IPS-NIHi11 (cell line): ENCODE measurements around the gene SLC6A9.

Experiments used
- DNase-seq: peaks from one replicate; pipeline ENCODE4 v3.0.0; 2012; ENCODE audit warnings: mixed read lengths, low spot score

The SLC6A9 gene

DNA sequence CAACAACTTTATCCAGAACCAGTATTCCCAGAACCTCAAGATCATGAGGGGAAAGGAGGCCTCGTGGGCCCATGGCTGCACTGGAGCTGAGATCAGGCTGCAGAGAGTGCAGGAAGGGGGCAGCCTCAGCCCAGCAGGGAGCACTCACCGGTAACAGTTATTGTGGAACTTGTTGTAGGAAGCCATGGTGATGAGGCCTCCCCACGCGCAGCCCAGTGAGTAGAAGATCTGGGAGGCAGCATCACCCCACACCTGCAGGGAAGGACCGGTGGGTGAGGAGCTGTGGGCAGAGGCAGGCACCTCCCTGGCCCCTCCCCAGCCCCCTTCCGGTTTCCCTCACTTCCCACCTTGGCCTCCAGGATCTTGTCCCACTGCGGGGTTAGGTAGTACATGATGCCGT is 29.1 kb downstream of the SLC6A9 start:
- no peak for DNase-seq

DNA sequence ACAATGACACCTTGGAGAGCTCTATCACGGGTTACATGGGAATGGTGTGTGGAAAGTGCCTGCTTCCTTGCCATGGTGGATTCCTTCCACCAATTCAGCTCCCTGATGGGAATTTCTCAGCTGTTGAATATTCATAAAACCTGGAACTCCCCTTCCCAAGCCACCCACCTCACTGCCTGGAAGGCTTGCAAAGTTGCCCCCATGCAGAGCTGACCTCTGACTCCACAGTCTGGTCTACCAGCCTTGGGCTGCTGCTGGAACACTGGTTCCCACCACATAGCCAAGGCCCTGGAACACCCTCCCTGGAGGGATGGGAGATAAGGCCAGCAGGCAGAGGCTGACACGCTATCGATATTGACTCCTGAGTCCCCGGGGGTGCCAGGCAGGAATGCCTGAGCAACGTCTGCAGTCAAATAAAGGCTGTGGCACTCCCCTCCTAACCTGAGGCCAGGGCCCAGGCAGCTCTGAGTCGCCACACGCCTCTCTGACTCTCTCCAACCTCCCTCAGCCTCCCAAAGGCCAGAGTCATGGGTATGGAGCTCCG is 31.1 kb downstream of the SLC6A9 start:
- no peak for DNase-seq

DNA sequence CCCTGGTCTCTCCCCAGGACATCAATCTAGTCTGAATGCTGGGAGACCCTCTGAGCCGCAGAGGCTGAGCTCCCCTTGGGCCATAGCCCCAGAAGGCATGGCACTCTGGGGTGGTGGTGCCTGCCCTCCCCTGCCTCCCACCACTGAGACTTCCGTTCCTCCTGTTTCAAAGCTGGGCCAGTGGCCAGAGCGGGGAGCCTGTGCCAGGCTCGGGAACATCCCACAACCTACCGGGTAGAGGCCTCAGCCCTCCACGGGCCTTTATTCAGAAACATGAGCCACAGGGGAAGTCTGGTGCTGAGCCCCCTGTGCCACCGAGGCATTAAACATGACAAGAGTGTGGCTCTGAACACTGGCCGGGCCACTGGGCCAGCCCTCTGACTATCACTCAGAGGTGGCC is 31.8 kb downstream of the SLC6A9 start:
- DNase-seq = no peak

DNA sequence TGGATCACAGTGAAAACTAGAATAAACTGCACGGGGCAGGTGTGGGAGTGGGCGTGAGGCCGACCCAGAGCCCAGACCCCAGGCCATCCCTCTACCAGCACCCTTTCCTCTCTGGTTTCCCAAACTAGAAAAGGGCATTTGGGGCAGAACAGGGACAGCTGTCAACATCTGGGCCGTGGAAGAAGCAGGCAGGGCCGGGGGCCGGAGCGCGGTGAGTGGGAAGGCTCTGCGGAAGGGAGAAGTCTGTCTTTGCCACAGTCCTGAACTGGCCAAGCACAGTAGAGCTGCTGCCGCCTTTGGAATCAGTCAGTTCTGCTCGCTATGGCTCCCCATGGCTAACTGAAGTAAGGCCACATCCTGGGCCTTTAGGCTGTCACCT is 33.3 kb downstream of the SLC6A9 start:
- no peak for DNase-seq

DNA sequence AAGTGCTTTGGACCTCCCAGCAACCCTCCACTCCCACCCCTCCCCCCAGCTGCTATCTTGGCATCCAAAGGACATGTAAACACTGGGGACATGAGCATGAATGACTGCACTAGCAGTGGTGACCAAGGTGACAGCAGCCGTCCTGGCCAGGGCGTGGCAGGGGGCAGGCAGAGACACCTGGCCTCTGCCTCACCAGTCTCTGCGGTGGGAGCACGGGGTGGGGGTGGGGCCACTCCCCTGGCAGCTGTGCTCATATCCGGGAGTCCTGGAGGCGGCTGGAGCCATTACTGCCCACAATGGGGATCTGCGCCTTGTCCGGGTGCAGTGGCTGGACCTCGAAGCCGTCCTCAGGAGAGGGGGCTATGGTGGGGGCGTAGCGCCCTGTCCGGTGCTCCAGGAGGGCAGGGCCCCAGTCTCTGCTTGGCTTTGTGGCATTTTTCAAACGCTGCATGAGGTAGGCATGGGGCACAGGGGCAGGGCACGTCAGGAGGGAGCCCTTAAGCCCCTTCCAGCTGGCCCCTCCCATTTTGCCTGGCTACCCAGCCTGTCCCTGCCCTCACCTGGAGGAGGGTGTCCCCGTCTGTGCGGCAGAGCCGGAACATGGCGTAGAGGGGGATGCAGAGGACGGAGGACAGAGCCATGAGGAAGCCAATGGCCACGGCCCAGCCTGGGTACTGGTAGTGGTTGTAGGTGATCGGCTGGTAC is 33.8 kb downstream of the SLC6A9 start:
- no peak for DNase-seq

DNA sequence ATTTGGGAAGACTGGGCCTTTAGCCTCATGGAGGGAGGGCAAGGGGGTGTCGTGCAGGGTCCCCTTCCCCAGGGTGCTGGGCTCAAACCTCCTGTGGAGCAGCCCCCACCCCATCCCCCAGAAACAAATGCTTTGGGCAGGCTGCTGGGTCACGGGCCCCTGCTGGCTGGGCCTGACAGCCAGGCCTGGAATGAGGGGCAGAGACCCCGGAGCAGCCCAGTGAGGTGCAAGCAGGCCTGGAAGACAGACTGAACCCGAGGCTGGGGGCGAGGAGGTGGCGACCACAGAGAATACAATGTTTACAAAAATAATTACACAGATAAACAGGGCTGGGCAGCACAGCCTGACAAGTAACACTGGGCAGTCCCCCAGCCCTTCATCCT is 34.5 kb downstream of the SLC6A9 start:
- DNase-seq = no peak

DNA sequence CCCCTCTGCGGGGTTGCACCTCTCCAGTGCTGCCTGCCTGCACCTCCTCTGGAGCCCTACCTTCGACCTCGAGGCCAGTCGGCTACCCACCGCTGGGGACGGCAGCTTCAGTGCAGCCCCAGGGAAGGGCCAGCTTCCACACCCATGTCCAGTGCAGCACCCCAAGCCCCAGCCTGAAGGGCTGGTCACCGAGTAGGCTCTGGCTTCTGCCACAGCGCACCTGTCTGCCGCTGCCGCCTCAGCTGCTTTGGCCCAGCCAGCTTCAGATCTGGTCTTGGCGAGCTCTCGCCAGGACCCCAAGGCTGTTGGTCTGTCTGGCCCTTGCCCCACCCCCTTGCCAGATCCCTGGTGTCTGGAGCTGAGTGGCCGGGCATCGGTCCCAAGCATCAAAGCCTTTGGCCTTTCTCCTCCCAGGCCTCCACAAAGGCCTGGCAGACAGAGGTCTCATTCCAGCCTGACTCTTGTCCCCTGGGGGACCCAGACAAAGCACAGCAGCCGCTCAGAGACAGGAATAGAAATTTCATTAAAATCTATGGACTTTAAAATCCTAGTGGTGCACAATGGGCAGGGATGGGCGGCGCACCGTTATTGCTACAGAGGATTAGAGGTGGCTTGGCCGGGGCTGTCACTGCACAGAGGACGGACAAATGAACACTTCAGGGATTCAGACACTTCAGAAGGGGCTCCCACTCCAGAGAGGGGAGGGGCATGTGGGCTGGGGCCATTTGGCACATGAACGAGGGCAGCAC is 35.1 kb downstream of the SLC6A9 start:
- no peak for DNase-seq

DNA sequence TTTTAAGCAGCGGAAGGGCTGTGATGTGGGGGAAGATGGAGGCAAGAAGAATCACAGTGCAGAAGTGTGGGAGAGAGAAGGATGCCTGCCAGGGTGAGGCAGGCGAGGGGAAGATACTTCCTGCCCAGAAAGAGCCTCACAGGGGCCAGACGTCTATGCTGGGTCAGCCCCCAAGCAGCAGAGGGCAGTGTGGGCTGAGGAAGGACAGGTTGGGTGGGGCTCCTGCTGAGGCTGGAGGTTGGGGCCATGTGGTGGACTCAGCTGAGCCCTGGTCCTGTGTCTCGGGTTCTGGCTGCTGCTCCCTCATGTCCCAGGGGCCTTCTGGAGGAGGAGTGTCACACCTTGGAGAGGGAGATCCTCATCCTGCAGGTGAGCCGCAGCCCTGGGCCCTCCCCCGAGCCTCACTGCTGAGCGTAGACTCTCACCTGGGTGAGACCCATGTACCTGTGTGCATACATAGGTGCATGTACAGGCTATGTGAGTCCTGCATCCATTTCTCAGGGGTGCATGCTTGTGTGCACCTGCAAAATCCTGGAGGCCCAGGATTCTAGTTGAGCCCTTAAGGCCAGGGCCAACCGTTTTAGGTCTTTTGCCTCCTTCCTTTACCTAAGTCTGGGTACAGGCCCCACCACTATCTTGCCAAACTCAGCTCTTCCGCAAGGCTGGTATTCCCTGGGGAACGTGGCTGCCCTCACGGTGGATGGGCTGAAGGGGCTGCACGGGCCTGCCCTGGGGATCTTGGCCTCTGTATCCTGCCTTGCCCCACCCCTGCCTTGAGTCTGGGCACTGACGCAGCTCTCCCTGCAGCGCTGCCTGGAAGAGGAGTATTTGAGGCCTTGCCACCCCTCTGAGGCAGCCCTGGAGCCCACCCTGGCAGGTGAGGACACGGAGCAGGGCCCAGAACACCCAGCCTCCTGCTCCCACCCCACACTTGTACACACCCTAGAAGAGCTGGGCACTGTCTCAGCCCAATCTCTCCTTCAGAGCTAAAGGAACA is 36.2 kb downstream of the SLC6A9 start:
- peak; percentile 74 for DNase-seq

DNA sequence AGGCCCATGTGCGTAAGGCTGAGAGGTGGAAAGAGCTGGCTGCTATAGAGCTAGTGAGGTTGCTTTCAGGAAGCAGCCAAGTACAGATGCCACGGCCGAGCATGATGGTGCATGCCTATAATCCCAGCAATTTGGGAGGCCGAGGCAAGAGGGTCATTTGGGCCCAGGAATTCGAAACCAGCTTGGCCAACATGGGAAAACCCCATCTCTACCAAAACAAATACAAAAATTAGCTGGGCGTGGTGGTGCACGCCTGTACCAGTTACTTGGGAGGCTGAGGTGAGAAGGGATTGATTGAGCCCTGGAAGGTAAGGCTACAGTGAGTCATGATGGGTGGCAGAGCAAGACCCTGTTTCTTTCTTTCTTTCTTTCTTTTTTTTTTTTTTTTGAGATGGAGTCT is 37.2 kb downstream of the SLC6A9 start:
- DNase-seq = no peak

DNA sequence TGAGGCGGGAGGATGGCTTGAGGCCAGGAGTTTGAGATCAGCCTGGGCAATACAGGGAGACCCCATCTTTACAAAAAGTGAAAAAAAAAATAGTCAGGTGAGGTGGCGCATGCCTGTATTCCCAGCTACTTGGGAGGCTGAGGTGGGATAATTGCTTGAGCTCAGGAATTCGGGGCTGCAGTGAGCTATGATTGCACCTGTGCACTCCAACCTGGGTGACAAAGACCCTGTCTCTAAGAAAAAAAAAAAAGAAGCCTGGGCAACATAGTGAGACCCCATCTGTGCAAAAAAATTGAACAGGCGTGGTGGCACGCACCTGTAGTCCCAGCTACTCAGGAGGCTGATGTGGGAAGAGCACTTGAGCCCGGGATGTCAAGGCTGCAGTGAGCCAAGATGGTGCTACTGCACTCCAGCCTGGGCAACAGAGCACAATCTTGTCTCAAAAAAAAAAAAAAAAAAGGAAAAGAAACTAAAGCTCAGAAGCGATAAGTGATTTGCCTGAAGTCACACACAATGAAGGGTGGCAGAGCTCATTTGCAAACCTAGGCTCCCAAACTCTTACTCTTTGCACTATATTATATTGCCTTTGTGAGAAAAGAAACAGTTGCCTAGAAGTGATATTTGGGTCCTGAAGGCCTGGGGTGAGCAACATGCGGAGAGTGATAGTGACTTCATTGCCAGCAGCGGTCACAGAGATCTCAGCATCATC is 37.9 kb downstream of the SLC6A9 start:
- no peak for DNase-seq

DNA sequence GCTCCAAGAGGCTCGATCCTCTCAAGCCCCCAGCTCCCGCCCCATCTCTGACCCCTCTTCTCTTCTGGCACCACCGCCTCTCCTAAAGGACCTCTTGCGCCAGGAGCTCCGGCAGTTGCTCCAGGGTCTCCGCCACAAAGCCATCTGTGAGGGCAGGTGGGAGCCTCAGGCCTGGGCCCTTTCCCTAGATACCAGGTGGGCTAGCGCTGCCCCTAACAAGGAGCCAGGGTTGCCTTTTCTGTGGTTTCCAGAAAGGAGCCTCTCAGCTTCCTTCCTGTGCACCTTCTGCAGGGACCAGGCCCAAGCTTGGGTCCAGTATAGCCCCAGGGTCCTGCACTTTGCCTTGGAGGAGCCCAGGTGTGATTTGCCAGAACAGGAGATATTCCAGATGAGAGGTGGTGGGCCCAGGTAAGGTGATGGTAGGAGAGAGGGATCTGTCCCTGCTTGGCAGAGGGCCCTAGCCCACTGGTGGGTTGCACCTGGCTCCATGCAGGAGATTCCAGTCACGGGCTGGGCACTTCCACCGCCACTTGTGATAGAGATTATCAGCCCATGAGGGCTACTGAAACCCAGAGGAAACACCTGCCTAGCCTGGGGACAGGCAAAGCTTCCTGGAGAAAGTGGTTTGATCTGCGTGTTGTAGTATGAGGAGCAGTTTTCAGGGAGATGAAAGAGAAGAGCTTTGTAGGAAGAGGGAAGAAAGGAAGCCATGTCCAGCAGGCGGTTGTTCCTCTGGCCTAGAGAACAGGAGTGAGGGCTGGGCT is 38.8 kb downstream of the SLC6A9 start:
- no peak for DNase-seq

DNA sequence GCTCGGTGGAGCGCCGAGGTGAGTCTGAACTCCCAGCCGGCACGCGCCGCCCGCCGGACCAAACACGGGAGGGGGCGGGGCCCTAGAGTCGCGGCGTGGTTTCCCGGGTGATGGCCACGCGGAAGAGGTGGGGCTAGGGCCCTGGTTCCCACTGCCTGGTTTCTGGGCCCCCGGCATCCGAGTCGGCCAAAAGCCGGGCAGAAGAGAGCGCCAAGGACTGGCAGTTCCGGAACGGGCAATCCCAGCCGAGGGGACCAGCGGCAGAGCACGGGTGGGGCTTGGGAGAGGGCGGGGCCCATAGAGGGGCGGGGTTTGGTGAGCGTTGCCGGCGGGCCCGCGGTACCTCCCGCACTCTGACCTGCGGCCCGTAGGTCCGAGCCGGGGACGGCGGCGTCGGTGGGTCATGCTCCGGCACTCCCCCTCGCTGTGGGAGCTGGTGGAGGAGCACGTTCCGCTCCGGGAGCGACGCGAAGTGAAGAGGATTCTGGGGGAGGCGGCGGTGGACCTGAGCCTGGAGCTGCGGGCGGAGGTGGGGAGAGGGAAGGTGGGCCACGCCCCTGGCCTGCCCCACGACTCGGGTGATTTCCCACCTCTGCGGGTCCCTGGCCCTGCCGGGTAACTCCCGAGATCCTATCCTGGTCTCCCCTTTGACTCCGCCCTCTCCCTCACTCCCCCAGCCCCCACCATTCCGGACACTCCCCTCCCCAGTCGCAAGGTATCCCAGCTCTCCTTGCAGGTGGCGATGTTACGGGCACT is 39.6 kb downstream of the SLC6A9 start, which contains the start of gene CCDC24:
TSS of gene CCDC24 (plus strand) at position 124 of the 756 bp plus-strand sequence. CDS start at position 404, 280 bp downstream.
- peak; percentile 88 for DNase-seq

DNA sequence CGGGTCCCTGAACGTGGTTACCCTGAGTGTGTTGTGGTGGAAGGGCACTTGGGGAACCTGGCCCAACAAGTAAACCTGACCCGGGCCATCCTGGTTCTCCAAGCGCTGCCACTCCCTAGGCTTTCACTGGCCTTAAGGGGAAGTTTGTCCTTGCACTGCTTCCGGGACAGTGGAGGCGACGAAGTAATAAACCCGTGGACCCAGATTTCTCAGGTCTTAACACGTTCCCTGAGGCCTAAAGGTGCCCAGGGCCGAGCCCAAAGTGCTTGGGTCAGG is 40.1 kb downstream of the SLC6A9 start:
- DNase-seq = no peak

DNA sequence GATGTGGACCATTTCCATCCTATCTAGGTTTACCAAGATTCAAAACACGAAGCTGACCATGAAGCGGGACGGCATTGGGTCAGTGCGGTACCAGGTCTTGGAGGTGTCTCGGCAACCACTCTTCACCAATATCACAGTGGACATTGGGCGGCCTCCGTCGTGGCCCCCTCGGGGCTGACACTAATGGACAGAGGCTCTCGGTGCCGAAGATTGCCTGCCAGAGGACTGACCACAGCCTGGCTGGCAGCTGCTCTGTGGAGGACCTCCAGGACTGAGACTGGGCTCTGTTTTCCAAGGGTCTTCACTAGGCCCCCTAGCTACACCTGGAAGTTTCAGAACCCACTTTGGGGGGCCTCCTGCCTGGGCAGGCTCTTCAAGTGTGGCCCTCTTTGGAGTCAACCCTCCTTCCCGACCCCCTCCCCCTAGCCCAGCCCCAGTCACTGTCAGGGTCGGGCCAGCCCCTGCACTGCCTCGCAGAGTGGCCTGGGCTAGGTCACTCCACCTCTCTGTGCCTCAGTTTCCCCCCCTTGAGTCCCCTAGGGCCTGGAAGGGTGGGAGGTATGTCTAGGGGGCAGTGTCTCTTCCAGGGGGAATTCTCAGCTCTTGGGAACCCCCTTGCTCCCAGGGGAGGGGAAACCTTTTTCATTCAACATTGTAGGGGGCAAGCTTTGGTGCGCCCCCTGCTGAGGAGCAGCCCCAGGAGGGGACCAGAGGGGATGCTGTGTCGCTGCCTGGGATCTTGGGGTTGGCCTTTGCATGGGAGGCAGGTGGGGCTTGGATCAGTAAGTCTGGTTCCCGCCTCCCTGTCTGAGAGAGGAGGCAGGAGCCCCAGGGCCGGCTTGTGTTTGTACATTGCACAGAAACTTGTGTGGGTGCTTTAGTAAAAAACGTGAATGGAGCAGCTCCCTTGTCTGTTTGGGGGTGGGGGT is 40.7 kb downstream of the SLC6A9 start:
- DNase-seq = no peak

DNA sequence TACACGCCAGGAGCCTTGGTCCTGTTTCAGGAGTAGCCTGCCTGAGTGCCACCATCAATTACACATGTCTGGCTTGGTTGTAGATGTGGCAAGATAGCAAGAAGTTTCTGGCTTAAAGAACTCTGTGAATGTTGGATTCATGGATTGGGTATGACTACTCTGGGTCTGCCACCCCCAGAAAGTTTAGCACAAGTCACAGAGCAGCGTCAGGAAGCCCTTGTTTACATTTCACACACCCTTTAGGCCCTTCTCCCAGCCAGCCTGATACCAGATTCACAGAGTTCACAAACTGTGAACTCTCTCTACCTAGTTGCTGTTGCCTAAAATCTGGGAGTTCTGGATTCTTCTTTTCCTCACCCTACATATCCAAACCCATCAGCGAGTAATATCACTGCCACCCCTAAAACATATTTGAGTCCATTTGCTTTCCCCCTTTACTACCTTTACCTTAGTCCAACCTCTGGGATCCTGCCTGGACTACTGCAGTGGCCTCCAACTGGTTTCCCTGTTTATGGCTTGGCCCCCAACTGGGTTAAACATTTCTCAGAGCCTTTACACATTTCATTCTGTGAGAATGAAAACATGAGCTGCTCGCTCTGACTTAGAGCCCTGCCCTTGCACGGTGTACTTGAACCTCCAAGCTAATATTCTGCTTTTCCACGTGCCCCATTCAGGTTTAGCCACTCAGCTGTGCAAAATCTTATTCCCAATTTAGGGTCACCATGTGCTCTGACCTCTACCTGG is 43.9 kb downstream of the SLC6A9 start:
- no peak for DNase-seq

DNA sequence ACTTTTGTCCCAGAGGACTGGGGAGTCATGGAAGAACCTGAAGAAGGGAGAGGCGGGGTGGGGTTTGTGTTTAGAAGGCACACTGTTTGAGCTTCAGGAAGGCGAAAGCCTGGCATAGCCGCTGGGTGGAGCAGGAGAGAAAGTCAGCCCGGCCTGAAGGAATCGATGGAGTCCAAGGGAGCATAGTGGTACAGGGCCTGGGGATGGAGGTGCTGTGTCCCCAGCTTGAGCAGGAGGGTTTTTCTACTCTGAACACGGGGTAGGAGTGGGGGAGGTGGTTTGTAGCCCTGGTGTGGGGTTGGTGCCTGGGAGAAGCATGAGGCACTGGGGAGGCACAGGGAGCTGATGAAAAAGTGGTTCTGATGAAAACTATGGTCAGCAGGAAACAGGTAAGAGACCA is 44.5 kb downstream of the SLC6A9 start:
- no peak for DNase-seq

DNA sequence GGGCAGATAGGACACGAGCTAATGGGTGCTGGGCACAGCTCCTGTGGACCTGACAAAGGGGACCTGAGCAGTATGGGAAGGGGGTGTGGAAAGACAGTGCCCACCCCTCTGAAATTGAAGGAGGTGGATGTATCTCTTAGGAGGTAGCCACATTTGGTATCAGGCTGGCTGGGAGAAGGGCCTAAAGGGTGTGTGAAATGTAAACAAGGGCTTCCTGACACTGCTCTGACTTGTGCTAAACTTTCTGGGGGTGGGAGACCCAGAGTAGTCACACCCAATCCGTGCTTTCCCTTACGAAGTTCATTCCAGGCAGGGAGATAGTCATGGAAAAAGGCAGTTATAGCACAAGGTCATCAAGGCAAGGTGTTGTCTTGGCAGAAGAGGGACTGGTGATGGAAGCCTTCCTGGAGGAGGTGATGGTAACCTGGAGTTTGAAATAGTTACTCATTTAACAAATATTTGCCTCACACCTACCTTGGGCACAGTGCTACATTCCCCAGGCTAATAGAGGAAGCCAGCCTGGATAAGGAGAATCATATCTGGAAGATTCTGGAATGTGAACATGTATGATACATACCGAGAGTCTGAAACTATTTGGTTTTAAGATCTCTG is 45.2 kb downstream of the SLC6A9 start:
- DNase-seq = no peak

DNA sequence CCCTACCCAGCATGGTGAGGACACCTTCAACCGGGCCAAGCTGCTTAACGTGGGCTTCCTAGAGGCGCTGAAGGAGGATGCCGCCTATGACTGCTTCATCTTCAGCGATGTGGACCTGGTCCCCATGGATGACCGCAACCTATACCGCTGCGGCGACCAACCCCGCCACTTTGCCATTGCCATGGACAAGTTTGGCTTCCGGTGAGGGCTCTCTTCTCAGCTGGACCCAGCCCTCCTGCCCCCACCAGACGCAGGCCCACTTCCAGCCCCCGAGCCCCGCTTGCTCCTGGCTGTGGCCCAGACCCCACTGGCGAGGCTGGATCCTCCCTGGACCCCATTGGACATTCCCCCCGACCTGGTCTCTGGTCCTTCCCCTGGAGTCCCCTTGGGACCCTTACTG is 46.4 kb downstream of the SLC6A9 start:
- DNase-seq = no peak
